ENCODE measurements around the gene DNAH14. TPM values are rescaled to one million over a fixed set of nuclear protein-coding genes. Genes with fewer than 3 reads are reported as not detected.

DNAH14 gene
- total and polyA plus RNA-seq, 2 of the 4 experiments (the other 2 are of a cell fraction) = 2.7 to 3.6 TPM

GRCh38 chr1:224894915-224895314 is 34.6 kb upstream of the DNAH14 start:
- H3K36me3 ChIP-seq (ENCODE audit: control insufficient read depth, insufficient read depth, low read length) = no peaks in the 10 kb centered on the region
- no peak overlapping the region for H2AFZ ChIP-seq (replicated peaks; ENCODE audit: low read length, poor library complexity)
- no peak overlapping the region for H2AK5ac ChIP-seq (ENCODE audit: low read depth, low read length)
- ChIA-PET CTCF (interaction anchor here (0.7 to 1.2 kb wide), 6 partner anchors 12 to 383 kb away, joined by 3 to 4 read pairs (median 3); no protein-coding TSS in a partner anchor), POLR2A (ENCODE audit: unreplicated experiment) (no interaction called here)
- H2BK5ac ChIP-seq (ENCODE audit: low read depth, low read length, poor library complexity, severe bottlenecking) = no peak overlapping the region
- intact Hi-C loops (cut with micrococcal nuclease) (no loop called here), in situ Hi-C loops (cut with MboI; ENCODE audit: low sequenced_read_pairs) (no loop called here), dilution Hi-C loops (cut with HindIII; ENCODE audit: low sequenced_read_pairs, unreplicated experiment) (no loop called here)
- peaks cover 4% of the 10 kb centered on the region; the same call in 1 of the 2 replicates for H3K27me3 ChIP-seq (ENCODE audit: control insufficient read depth, insufficient read depth, low read length)
- H3K79me1 ChIP-seq (ENCODE audit: low read depth in 1 of 2, low read length in 2 of 2) = no peaks in the 10 kb centered on the region
- H3K18ac ChIP-seq (ENCODE audit: low read depth, low read length) = no peak overlapping the region
- no peak overlapping the region for H3K9ac ChIP-seq (ENCODE audit: low read depth, low read length)
- H3K56ac ChIP-seq (ENCODE audit: extremely low read depth, insufficient read depth, low read length) = no peak overlapping the region
- H4K91ac ChIP-seq (ENCODE audit: insufficient read depth, low read depth, low read length) = no peak overlapping the region
- no peak overlapping the region for H2BK15ac ChIP-seq (ENCODE audit: low read depth, low read length)
- H2BK120ac ChIP-seq (ENCODE audit: low read depth, low read length) = no peak overlapping the region
- ATAC-seq (ENCODE audit: low read depth) (no peak), DNase-seq (peak; percentile 8)
- no peak overlapping the region for H3K23ac ChIP-seq (ENCODE audit: low read depth, low read length)
- no peak overlapping the region for H4K5ac ChIP-seq (ENCODE audit: low read depth, low read length)
- no CpG with 5 or more reads among the region's 3 CpGs for WGBS, 2 experiments (ENCODE audit: extremely low coverage in 2 of 2, insufficient read length in 1 of 2)
- H3K9me1 ChIP-seq (ENCODE audit: insufficient read depth, low read length) = no peaks in the 10 kb centered on the region
- no peak overlapping the region for H3K4ac ChIP-seq (ENCODE audit: low read depth, low read length)
- BruUV-seq (replicated peaks) = no TSS peak
- H4K20me1 ChIP-seq (ENCODE audit: insufficient read depth, low read length) = no peaks in the 10 kb centered on the region
- no peak overlapping the region for H3K14ac ChIP-seq (replicated peaks; ENCODE audit: low read depth, low read length)
- H3K9me3 ChIP-seq (ENCODE audit: control insufficient read depth, insufficient read depth, low read length) = no peaks in the 10 kb centered on the region
- H3K4me3 ChIP-seq (ENCODE audit: insufficient read depth, low read depth, low read length) = no peak overlapping the region
- no peak overlapping the region for H2AK9ac ChIP-seq (replicated peaks; ENCODE audit: low read depth, low read length, poor library complexity)
- no peak overlapping the region for H2BK20ac ChIP-seq (ENCODE audit: low read depth, low read length)
- no peaks in the 10 kb centered on the region for H3K4me1 ChIP-seq (ENCODE audit: control insufficient read depth, insufficient read depth, low read length)
- TF ChIP-seq, protein P1, sequence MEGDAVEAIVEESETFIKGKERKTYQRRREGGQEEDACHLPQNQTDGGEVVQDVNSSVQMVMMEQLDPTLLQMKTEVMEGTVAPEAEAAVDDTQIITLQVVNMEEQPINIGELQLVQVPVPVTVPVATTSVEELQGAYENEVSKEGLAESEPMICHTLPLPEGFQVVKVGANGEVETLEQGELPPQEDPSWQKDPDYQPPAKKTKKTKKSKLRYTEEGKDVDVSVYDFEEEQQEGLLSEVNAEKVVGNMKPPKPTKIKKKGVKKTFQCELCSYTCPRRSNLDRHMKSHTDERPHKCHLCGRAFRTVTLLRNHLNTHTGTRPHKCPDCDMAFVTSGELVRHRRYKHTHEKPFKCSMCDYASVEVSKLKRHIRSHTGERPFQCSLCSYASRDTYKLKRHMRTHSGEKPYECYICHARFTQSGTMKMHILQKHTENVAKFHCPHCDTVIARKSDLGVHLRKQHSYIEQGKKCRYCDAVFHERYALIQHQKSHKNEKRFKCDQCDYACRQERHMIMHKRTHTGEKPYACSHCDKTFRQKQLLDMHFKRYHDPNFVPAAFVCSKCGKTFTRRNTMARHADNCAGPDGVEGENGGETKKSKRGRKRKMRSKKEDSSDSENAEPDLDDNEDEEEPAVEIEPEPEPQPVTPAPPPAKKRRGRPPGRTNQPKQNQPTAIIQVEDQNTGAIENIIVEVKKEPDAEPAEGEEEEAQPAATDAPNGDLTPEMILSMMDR (conservative IDR thresholded peaks at IDR 0.05; ENCODE audit: low read depth, low read length) = no peak
- TF ChIP-seq USF2 (IDR thresholded peaks at IDR 0.05; ENCODE audit: low read depth, low read length) = no peak
- no peak; the same call in 1 of the 2 replicates for TF ChIP-seq RAD21 (IDR thresholded peaks at IDR 0.05; ENCODE audit: low read length)
- TF ChIP-seq POLR2A (IDR thresholded peaks at IDR 0.05; ENCODE audit: low read depth, low read length) = no peak
- no peak for TF ChIP-seq MXI1 (IDR thresholded peaks at IDR 0.05; ENCODE audit: borderline replicate concordance, low read depth, low read length)
- no peak for TF ChIP-seq BHLHE40 (IDR thresholded peaks at IDR 0.05; ENCODE audit: low read depth, low read length)
- TF ChIP-seq NFE2L2 (IDR thresholded peaks at IDR 0.05; ENCODE audit: low read depth, low read length) = no peak
- TF ChIP-seq RFX5 (IDR thresholded peaks at IDR 0.05; ENCODE audit: low read depth, low read length) = no peak
- TF ChIP-seq CEBPB (IDR thresholded peaks at IDR 0.05; ENCODE audit: low read depth, low read length) = no peak
- TF ChIP-seq RCOR1 (IDR thresholded peaks at IDR 0.05; ENCODE audit: insufficient replicate concordance, low read length) = no peak
- TF ChIP-seq MAZ (IDR thresholded peaks at IDR 0.05; ENCODE audit: borderline replicate concordance, low read depth, low read length) = no peak
- no peak for TF ChIP-seq SMC3 (IDR thresholded peaks at IDR 0.05; ENCODE audit: low read depth, low read length)
- TF ChIP-seq FOS (IDR thresholded peaks at IDR 0.05; ENCODE audit: low read depth, low read length) = no peak
- TF ChIP-seq, protein P2, sequence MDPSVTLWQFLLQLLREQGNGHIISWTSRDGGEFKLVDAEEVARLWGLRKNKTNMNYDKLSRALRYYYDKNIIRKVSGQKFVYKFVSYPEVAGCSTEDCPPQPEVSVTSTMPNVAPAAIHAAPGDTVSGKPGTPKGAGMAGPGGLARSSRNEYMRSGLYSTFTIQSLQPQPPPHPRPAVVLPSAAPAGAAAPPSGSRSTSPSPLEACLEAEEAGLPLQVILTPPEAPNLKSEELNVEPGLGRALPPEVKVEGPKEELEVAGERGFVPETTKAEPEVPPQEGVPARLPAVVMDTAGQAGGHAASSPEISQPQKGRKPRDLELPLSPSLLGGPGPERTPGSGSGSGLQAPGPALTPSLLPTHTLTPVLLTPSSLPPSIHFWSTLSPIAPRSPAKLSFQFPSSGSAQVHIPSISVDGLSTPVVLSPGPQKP (IDR thresholded peaks at IDR 0.05; ENCODE audit: borderline replicate concordance, low read depth, low read length) = no peak
- TF ChIP-seq MAFK (IDR thresholded peaks at IDR 0.05; ENCODE audit: low read depth, low read length) = no peak
- TF ChIP-seq CHD1 (IDR thresholded peaks at IDR 0.05; ENCODE audit: low read depth, low read length) = no peak
- no peak overlapping the region for H3K27ac ChIP-seq (ENCODE audit: insufficient read depth, low read length)
- no peak overlapping the region for H4K8ac ChIP-seq (ENCODE audit: low read depth in 2 of 2, low read length in 2 of 2)
- no peak overlapping the region for H3K4me2 ChIP-seq (ENCODE audit: low read depth, low read length)

All from IMR-90 (cell line).